IPS DF 4.7 (cell line): ENCODE measurements around the gene FLII.

Experiments used
- DNase-seq: peaks from one replicate; pipeline ENCODE4 v3.0.0-alpha.2; 2013; ENCODE audit warnings: low spot score; ENCODE audit errors: extremely low read depth

FLII gene

DNA sequence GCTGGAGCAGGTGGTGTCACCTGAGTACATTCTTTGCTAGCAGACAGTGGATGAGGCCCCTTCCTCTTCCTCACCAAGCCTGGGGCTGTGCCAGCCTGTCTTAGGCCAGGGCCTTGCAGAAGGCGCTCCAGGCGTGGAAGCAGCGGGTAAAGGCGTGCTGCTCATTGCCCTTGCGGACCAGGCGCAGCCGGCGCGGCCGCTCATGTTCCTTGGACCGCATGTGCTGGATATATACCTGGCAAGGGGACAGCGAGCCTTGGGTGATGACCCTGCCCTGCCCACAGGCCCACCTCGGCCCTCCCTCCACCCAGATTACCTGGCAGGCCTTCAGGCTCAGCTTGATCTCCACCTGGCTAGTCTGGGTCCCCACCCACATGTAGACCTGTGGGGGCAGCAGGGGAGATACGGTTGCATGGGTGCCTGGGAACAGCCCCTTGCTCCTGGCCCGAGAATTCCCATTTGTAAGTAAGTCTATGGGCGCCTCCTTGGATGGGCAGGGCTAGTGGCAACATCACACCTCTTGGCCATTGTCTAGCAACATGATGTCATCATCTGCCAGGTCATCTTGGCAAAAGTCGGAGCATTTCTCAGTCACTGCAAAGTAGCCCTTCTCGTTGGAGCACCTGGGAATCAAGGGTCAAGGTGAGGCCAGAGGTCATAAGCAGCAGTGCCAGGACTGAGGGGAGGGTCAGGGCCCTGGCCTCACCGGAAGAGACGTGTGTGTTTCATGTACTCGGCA lies 13.3 kb downstream of the FLII start:
- no peak for DNase-seq

DNA sequence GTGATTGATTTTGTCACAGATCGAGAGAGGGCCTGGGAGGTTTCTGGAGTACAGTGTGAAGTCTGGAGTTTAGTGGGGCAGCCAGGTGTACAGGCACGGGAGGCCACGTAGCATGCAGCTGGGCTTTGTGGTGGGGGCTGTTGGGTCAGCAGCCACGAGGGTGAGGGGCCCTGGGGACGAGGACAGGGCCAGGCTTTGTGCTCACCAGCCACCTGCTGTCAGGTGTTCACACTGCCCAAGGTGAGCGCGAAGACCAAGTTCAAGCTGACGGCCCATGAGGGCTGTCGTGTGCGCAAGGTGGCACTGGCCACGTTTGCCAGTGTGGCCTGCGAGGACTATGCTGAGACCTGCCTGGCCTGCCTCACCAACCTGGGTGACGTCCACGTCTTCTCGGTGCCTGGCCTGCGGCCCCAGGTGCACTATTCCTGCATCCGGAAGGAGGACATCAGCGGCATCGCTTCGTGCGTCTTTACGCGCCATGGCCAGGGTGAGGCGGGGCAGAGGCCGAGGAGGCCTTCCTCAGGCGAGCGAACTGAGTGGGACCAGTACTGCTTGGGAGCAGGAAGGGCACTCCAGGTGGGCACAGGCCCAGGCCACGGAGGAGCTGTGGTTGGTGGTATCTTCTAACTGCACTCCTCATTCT lies 17.2 kb downstream of the FLII start:
- DNase-seq: no peak

DNA sequence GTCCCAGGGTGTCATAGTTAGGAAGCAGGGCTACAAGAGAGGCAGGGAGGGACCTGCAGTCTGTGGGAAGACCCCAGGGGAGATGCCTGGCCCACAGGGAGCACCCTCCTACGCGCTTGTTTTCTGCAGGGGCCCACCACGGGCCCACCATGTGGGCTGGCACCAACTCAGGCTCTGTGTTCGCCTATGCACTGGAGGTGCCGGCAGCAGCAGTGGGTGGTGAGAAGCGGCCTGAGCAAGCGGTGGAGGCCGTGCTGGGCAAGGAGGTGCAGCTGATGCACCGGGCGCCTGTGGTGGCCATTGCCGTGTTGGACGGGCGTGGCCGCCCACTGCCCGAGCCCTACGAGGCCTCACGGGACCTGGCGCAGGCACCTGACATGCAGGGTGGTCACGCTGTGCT lies 18.1 kb downstream of the FLII start:
- no peak for DNase-seq

DNA sequence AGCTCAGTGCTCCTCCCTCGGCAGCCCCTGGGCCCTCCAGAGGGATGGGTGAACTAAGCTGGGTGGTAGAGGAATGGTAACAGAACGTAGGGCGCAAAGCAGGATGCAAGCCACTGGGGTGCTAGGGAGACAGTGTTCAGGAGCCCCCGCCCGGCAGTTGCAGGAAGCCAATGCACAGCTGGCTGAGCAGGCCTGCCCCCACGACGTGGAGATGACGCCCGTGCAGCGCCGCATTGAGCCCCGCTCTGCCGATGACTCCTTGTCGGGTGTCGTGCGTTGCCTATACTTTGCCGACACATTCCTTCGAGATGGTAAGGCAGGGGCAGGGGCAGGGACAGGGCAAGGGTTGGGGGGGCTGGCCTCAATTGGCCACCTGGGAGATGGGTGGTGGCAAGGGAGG lies 20.2 kb downstream of the FLII start:
- DNase-seq: no peak

DNA sequence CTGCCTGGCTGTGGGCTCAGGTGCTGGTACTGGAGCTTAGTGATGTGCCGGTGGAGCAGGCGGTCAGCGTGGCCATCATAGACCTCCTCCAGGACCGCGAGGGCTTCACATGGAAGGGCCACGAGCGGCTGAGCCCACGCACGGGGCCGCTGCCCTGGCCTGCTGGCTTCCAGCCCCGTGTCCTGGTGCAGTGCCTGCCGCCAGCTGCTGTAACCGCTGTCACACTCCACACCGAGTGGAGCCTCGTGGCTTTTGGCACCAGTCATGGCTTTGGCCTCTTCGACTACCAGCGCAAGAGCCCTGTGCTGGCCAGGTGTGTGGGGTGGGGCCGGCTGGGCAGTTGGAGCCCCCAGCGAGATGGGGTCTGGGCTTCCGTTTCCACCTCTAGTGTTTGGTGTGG lies 21.1 kb downstream of the FLII start:
- DNase-seq: no peak

DNA sequence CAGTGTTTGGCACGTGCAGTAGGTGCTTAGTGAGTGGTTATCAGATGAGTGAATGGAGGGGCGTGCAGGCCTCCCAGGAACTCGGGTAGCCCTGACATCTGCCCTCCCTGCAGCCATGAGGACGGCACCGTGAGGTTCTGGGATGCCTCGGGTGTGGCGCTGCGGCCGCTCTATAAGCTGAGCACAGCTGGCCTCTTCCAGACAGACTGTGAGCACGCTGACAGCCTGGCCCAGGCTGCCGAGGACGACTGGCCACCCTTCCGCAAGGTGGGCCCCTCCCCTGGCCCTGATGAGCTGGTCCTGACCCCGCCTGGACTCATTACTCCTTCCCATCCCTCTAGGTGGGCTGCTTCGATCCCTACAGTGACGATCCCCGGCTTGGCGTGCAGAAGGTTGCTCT lies 22.0 kb downstream of the FLII start:
- DNase-seq: no peak

DNA sequence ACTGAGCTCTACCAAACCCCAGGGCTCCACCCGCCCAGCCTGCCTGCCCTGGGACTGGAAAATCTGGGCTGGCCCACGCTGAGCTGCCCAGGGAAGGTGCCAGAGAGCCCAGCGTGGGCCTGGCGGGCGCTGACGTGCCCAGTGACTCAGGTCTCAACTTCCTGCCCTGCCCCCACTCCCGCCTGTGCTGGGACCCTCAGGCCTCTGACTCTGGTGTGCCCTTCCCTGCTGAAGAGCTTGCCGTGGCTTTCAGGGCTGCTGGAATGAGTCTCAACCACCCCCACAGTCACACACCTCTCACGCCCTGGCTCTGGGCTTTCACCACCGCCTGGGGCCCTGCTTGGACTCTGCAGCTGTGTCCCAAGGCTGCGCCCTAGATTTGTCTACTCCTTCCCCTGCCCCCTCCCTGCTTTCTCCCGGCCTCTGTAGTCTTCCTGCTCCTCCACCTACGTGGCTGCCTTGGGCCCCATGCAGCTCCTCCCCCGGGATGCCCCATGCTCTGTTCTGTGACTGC lies 22.7 kb downstream of the FLII start:
- DNase-seq: no peak

DNA sequence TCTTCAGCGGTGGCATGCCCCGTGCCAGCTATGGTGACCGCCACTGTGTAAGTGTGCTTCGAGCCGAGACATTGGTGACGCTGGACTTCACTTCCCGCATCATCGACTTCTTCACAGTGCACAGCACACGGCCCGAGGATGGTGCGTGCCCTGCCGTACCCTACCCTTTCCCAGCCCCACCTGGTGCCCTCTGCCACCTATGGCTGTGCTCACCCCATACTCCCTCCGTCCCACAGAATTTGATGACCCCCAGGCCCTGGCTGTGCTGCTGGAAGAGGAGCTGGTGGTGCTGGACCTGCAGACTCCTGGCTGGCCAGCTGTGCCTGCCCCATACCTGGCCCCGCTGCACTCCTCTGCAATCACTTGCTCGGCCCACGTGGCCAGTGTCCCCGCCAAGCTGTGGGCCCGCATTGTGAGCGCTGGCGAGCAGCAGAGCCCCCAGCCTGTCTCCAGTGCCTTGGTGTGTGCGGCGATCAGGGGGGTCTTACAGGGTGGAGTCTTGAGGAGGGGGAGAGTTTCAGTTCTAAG lies 23.6 kb downstream of the FLII start:
- no peak for DNase-seq

DNA sequence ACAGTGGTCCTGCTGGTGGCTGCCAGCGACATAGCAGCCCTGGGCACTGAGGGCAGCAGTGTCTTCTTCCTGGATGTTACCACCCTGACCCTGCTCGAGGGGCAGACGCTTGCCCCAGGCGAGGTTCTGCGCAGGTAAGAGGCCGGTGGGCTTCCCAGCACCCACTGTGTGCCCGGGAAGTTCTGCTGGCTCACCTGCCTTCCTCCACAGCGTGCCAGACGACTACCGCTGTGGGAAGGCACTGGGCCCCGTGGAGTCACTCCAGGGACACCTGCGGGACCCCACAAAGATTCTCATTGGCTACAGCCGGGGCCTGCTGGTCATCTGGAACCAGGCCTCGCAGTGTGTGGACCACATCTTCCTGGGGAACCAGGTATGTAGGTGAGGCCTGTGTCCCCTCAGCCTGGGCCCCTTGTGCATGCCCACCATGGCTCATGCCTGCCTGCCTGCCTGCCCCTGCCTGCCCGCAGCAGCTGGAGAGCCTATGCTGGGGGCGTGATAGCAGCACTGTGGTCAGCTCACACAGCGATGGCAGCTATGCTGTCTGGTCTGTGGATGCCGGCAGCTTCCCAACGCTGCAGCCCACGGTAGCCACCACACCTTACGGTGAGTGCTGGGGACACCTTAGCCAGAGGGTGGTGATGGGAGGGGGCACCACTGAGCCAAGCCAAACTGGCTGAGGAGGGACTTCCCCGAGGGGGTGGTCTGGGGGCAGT lies 24.6 kb downstream of the FLII start:
- DNase-seq: no peak

DNA sequence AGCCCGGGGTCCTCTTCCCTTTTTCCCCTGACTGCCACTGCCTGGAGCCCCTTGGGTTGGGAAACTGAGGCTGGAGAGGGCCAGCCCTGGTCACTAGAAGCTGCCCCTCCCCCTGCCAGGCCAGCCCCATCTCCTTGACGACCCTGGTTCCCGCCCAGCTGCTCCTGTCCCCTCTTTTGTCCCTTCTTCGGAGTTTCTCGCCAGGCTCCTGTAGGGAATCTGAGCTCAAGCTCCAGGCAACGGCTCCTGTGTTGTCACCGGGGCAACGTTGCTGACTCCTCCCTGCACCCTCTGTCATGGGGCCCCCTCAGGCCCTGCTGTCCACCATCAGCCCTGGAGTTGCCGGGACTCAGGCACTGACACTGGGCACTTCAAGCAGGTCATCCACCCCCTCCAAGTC lies 27.4 kb downstream of the FLII start:
- DNase-seq: no peak

DNA sequence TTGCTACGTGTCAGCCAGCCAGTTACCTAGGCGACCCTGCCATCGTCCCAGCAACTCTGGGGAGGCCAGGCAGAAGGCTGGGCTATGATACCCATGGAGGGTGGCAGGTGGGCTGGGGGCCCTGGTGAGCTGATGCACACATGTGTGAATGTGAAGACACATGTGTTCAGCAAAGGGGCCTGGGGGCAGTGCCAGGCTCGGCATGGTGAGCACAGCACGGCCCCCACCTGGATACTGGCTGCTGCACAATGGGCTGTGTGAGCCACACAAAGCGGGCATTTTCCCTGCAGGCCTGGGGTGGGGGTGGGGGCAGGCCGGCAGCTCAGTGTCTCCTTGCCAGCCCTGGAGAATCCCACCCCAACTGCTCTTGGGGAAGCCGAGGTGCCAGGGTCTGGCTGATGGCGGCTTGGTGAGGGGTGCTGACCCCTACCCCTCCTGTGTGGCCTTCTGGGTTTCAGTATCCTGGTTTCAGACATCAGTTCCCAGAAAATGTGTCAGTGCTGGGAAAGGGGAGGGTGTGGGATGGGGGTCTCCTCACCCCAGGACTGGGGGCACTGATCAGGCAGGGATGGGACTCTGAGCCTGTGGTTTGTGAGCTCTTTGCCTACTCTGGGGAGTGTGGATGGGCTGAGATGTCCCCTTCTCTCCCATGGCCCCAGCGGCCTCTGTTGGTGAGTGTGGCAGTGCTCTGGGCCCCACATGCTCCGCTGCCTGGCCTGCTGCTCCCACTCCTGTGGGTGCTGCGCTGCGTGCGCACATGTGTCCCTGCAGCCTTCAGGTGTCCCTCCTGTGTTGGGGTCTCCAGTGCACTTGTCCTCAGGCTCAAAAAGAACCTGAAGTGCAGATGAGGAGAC lies 28.0 kb downstream of the FLII start:
- DNase-seq: no peak

DNA sequence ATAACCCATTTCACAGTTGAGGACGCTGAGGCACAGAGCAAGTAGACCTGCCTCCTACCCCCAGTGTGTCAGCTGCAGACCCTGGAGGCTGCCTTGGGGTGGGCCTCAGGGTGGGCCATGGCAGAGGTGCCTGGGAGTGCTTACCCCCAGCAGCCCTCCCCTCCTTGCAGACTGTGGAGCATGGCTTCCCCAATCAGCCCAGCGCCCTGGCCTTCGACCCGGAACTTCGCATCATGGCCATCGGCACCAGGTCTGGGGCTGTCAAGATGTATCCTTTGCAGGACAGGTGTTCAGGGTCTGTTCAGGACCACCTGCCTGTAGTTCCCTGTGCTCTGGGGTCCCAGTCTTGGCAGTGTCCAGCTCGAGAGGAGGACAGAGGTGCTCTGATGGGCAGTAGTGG lies 28.8 kb downstream of the FLII start:
- DNase-seq: no peak

DNA sequence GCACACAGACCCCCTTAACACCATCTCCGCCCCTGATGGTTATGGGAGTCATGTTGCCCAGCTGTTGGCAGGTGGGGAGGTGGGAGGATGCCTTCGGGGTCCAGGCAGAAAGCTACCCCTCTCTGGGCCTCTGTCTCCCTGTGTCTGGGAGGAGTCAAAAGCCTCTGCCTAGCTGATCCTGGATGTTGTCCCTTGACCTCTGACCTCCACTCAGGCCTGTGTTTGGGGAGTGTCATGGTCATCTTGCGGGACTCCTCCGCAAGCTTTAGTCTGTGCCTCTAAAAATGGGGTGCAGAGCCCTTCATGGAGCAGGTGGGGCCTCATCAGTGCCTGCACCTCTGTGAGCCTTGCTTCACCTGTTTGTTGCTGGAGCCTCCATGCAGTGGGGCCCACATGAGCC lies 29.3 kb downstream of the FLII start:
- DNase-seq: no peak

DNA sequence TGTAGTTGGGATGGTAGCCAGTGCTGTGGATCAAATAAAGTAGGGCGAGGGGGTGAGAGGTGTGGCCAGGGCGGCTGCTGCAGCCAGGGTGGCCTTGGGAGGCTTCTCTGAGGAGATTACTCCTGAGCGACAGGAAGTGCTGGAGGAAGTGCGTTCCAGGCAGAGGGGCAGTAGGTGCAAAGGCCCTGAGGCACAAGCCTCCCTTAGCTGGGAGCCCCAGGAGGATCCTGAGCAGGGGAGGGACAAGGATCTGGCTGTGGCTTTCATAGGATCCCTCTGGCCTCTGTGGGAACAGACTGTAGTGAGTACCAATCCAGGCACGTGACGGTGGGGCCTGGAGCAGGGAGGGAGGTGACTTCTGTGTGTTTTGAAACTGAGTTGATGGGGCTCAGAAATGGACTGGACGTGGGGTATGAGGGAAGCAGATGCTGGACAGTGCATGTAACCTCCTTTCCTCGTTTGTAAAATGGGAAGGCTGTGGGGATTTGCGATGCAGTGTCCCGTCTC lies 30.3 kb downstream of the FLII start:
- no peak for DNase-seq

DNA sequence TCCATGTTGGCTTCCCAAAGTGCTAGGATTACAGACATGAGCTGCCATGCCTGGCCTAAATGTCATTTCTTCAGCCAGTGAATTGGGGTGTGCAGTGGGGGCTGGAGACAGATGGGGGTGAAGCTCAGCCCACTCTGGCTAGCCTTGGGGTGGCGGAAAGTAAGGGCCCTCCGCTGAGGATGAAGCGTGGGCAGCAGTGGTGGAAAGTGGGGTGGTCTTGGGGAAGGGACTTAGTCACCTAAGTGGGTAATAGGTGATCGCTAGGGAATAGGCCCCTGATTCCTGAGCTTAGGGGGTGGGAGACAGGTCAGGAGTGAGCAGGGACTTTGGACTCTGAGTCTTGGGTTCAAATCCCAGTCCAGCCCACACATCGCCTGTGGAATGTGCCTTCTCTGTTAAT lies 30.9 kb downstream of the FLII start:
- no peak for DNase-seq

DNA sequence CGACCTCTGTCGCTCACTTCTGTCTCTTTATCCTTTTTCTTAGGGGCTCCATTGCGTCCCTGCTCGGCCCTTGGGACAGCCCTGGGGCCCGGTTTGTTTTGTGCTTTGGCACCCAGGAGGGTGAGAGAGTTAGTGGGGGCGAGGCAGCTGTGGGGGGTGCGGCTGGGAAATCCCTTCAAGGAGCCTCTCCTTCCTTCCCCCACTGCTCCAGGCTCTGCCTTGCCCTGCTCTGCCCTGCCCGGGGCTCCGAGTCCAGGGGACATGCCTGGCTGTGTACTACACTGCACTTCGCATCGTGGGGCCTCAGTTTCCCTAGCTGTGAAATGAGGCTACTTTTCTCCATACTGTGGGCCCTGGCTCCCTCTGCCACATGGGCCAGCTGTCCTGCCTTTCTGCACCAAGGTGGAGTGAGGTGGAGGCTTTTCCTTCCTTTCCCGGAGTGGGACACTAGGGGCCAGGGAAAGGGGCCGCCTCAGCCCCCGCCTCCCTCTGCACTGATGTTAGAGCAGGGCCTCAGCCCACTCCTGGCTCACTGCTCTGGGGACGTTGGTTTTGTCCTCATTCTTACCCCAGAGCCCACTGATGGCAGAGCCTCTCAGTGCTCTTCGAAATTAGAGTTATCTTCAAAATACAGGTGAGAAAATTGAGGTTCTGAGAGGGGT lies 32.1 kb downstream of the FLII start:
- DNase-seq: no peak

DNA sequence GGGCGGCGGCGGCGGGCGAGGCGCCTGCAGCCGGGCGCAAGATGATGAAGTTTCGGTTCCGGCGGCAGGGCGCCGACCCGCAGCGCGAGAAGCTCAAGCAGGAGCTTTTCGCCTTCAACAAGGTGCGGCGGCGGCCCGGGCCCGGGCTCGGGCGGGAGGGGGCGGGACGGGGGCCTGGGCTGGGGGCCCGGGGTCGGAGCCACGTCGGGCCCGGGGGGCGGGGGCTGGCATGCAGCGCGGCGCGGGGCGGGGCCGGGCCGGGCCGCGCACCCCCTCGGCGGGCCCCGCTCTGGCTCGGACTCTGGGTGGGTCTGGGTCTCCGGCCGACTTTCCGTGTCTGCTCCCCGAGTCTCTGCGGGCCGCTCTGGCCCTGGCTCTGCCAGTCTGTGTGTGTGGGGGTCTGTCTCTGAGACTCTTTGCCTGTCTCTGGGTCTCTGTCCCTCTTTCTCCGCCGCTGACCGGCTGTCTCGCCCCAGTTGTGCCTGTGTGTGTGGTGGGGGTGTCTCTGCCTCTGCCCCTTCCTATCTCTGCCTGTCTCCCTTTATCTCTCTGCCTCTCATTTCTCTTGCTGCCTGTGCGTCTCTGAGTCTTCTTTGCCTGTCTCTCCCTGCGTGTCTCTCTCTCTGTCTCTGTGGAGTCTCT lies 32.8 kb downstream of the FLII start:
- DNase-seq: no peak

DNA sequence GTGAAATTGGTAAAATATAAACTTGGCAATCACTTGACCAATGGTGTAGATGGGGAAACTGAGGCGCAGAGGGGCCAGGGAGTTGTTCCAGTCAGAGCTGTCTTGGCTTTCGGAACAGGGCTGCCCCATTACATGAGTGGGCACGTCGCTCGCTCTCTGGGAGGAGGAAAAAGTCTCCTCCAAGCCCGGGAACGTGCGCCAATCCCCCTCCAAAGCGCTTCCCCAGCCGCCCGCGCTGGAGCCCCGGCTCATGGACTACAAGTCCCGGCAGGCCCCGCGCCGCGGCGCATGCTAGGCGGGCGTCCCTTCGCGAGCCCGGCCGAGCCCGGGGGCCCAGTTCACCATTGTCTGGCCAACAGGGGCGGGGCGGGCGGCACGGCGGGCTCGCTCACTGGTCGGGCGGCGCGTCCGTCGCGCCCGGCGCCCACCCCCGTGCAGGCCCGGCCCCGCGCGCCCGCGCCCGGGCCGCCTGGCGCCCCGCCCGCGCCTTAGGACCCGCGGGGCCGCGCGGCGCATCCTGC lies 33.4 kb downstream of the FLII start, which contains the start of gene LLGL1:
TSS of gene LLGL1 (plus strand) at position 515 of the 521 bp plus-strand sequence. CDS start 48 bp downstream, outside the sequence.
- DNase-seq: no peak

DNA sequence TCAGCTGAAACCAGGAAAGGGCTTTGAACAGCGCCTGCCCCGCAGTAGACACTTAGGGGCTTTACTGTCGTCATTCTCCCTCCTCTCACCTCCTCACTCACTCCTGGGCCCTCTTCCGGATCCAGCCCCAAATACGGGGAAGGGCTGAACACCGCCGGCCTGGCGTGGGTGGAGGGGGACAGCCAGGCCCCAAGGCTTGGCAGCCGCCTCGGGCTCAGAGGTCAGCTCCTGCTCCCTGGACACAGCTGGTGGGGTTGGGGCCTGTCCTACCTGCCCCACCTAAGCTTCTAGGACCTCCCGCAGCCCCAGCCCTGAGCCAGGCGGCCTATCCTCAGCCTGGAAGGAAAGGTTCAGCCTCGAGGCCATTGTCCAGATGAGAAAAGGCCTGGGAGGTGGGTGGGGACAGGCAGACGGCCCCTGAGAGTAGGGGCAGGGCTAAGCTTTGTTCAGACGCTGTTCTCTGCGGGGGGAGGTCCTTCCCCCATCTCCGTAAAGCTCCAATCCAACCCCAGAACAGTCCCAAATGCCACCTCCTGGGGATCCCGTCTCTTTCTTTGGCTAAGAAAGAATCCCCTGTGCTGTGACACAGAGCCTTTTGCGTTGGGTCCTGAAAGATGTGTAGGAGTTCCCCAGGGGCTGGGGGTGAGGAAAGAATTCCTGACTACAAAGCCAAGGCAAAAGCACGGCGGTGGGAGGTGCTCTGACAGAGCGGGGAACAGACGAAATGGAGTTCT lies 34.0 kb downstream of the FLII start:
- DNase-seq: no peak
